Naive thymus-derived CD4-positive, alpha-beta T cell (primary cell): Measurements from ENCODE around the gene STX10. TPM values are rescaled to one million over a fixed set of nuclear protein-coding genes. Genes with fewer than 3 reads are reported as not detected.

Source experiments
- ATAC-seq: fragments of 150-1000 bp; cut with Tn5 transposase; 2 replicates; pipeline ENCODE4 v1.10.0; 2021; ENCODE audit warnings: mild to moderate bottlenecking, moderate library complexity
- CTCF ChIA-PET: fragments of 350-600 bp; sonication (Branson Sonifier 250); formaldehyde crosslinking; loops from one replicate; lab custom pipeline; 2021; ENCODE audit warnings: antibody characterized with exemption; lab: Charles Lee
- POLR2A ChIA-PET: fragments of 350-600 bp; sonication (Branson Sonifier 250); formaldehyde crosslinking; loops from one replicate; lab custom pipeline; 2021; ENCODE audit warnings: antibody characterized with exemption, inconsistent platforms; lab: Charles Lee
- DNase-seq, 9 donors: peaks; one replicate each; pipeline versions ENCODE4 v3.0.0 to v3.0.0-alpha.2; 2020 to 2022; ENCODE audit warnings: mixed read lengths in 1 of 9
- H3K27ac ChIP-seq: one replicate; pipeline ENCODE4 v1.7.0; 2013; ENCODE audit warnings: mild to moderate bottlenecking, low read depth, low read length, moderate library complexity
- H3K27me3 ChIP-seq, 2 donors: one replicate each; pipeline ENCODE4 v1.7.0; 2013; ENCODE audit warnings: low read length in 2 of 2, mild to moderate bottlenecking in 2 of 2, moderate library complexity in 2 of 2; ENCODE audit not compliant: control insufficient read depth in 2 of 2, insufficient read depth in 2 of 2
- H3K36me3 ChIP-seq, 3 experiments: 1 replicate in 2 of 3; 2 replicates in 1 of 3; pipeline ENCODE4 v1.7.0; 2013; ENCODE audit warnings: low read length in 3 of 3, mild to moderate bottlenecking in 3 of 3, moderate library complexity in 1 of 3; ENCODE audit not compliant: insufficient read depth in 3 of 3, control insufficient read depth in 2 of 3
- H3K4me1 ChIP-seq, 2 donors: one replicate each; pipeline ENCODE4 v1.7.0; 2013; ENCODE audit warnings: low read length in 2 of 2, mild to moderate bottlenecking in 2 of 2, moderate library complexity in 1 of 2; ENCODE audit not compliant: control insufficient read depth in 2 of 2, insufficient read depth in 2 of 2
- H3K4me3 ChIP-seq: 2 replicates; pipeline ENCODE4 v1.7.0; 2013; ENCODE audit warnings: mild to moderate bottlenecking, low read length
- H3K9me3 ChIP-seq, 3 experiments: 1 replicate in 2 of 3; 2 replicates in 1 of 3; pipeline ENCODE4 v1.7.0; 2013; ENCODE audit warnings: low read length in 3 of 3; ENCODE audit not compliant: control insufficient read depth in 2 of 3
- H3K27ac Mint-ChIP-seq, 9 donors: one replicate each; pipeline ENCODE4 v1.8.0; 2020 to 2022; ENCODE audit warnings: mixed read lengths in 9 of 9, mild to moderate bottlenecking in 8 of 9, moderate library complexity in 5 of 9, inconsistent platforms in 2 of 9
- H3K27me3 Mint-ChIP-seq, 5 donors: one replicate each; pipeline ENCODE4 v1.8.0; 2021 to 2022; ENCODE audit warnings: mixed read lengths in 5 of 5, mild to moderate bottlenecking in 1 of 5
- H3K36me3 Mint-ChIP-seq, 5 donors: one replicate each; pipeline ENCODE4 v1.8.0; 2020 to 2022; ENCODE audit warnings: mixed read lengths in 5 of 5, mild to moderate bottlenecking in 3 of 5, inconsistent platforms in 1 of 5
- H3K4me1 Mint-ChIP-seq, 7 donors: one replicate each; pipeline ENCODE4 v1.8.0; 2020 to 2022; ENCODE audit warnings: mixed read lengths in 7 of 7, mild to moderate bottlenecking in 3 of 7, inconsistent platforms in 1 of 7
- H3K4me3 Mint-ChIP-seq, 10 donors: one replicate each; pipeline ENCODE4 v1.8.0; 2020 to 2022; ENCODE audit warnings: mild to moderate bottlenecking in 10 of 10, mixed read lengths in 10 of 10, moderate library complexity in 6 of 10, inconsistent platforms in 2 of 10
- H3K9me3 Mint-ChIP-seq, 11 donors: one replicate each; pipeline ENCODE4 v1.8.0; 2020 to 2022; ENCODE audit warnings: mixed read lengths in 11 of 11, mild to moderate bottlenecking in 4 of 11, inconsistent platforms in 1 of 11, moderate library complexity in 1 of 11
- intact Hi-C, 2 donors: fragments of 100-400 bp; cut with micrococcal nuclease; formaldehyde crosslinking; loops; one replicate each; pipeline ENCODE4 v1.15.1; 2023
- polyA plus RNA-seq, 2 donors: library from polyadenylated mRNA; unstranded; fragments of 300-500 nt; fragmentation: Illumina TruSeq; gene quantifications; one replicate each; pipeline ENCODE4 v1.2.3, GENCODE V29; 2021
- total RNA-seq, 6 experiments: library from RNA in 5 of 6; stranded (reverse) in 5 of 6; gene quantifications; 1 replicate in 5 of 6; 2 replicates in 1 of 6; pipeline ENCODE4 v1.2.3 and lab custom pipeline; 2021 to 2026

STX10 gene
- total and polyA plus RNA-seq, 7 experiments from 2014 or later = 42.6 to 76.2 (median 63.7) TPM

GRCh38 chr19:13127811-13128575, 22.2 kb downstream of the STX10 start:
- no peak for DNase-seq
- ChIA-PET POLR2A (interaction anchor here (0.7 kb wide), 1 partner anchor 15 kb away, joined by 3 read pairs; no protein-coding TSS in a partner anchor), CTCF (interaction anchor here (0.6 to 0.8 kb wide), 3 partner anchors 11 to 362 kb away, joined by 3 read pairs; no protein-coding TSS in a partner anchor)
- Mint-ChIP-seq H3K9me3 (no peaks in the 10 kb centered on the region), H3K27ac (peak overlapping the region in 2 of 9 donors; percentile 13 to 31), H3K36me3 (no peaks in the 10 kb centered on the region), H3K4me1 (peaks cover 22 to 33% (median 27%) of the 10 kb centered on the region in 7 donors), H3K4me3 (no peak overlapping the region), H3K27me3 (no peaks in the 10 kb centered on the region)
- no peak for ATAC-seq
- Histone ChIP-seq H3K36me3 (peaks cover 0 to 9% (median 0%) of the 10 kb centered on the region in 3 experiments), H3K9me3 (no peaks in the 10 kb centered on the region), H3K27ac (no peak overlapping the region), H3K4me1 (peaks cover 0 to 9% of the 10 kb centered on the region in 2 donors), H3K4me3 (no peak overlapping the region), H3K27me3 (no peaks in the 10 kb centered on the region)
- intact Hi-C loops = no loop called here

- Mint-ChIP-seq H3K27me3 (no peaks in the 10 kb centered on the region), H3K9me3 (no peaks in the 10 kb centered on the region), H3K36me3 (peaks cover 0 to 2% (median 0%) of the 10 kb centered on the region in 5 donors), H3K27ac (no peak overlapping the region), H3K4me1 (peaks cover 20 to 35% (median 26%) of the 10 kb centered on the region in 7 donors), H3K4me3 (no peak overlapping the region)
- CTCF ChIA-PET = no interaction called here
- H3K27ac ChIP-seq = no peak overlapping the region
- DNase-seq = no peak
- H3K9me3 ChIP-seq = no peaks in the 10 kb centered on the region
- peaks cover 0 to 10% (median 0%) of the 10 kb centered on the region in 3 experiments for H3K36me3 ChIP-seq
- H3K27me3 ChIP-seq = no peaks in the 10 kb centered on the region
- intact Hi-C loops = no loop called here
- H3K4me3 ChIP-seq = no peak overlapping the region
- no peak for ATAC-seq
- H3K4me1 ChIP-seq = peaks cover 0 to under 1% of the 10 kb centered on the region in 2 donors
- POLR2A ChIA-PET = no interaction called here
Observed at GRCh38 chr19:13127051-13127450, 23.1 kb downstream of the STX10 start.

GRCh38 chr19:13122980-13123957, 26.9 kb downstream of the STX10 start:
- intact Hi-C loops = no loop called here

GRCh38 chr19:13122275-13122878, 27.8 kb downstream of the STX10 start:
- no peak for ATAC-seq
- CTCF ChIA-PET = no interaction called here

More at GRCh38 chr19:13122980-13123957, 26.9 kb downstream of the STX10 start:
- peaks cover 0 to 14% (median 0%) of the 10 kb centered on the region in 3 experiments for H3K36me3 ChIP-seq
- CTCF ChIA-PET = no interaction called here
- POLR2A ChIA-PET = interaction anchor here (0.6 to 0.7 kb wide), 2 partner anchors 13 to 131 kb away, joined by 3 to 4 read pairs; no protein-coding TSS in a partner anchor
- Mint-ChIP-seq H3K27me3 (no peaks in the 10 kb centered on the region), H3K27ac (peak overlapping the region in 2 of 9 donors; percentile 29 to 66), H3K36me3 (peaks cover 0 to 4% (median 0%) of the 10 kb centered on the region in 5 donors), H3K4me1 (peaks cover 18 to 50% (median 42%) of the 10 kb centered on the region in 7 donors), H3K4me3 (peak overlapping the region in 1 of 10 donors; percentile 66), H3K9me3 (no peaks in the 10 kb centered on the region)
- peaks cover 15% of the 10 kb centered on the region in 2 donors for H3K4me1 ChIP-seq
- no peaks in the 10 kb centered on the region for H3K9me3 ChIP-seq
- no peak overlapping the region for H3K4me3 ChIP-seq
- DNase-seq (no peak), ATAC-seq (no peak)
- no peaks in the 10 kb centered on the region for H3K27me3 ChIP-seq
- H3K27ac ChIP-seq = no peak overlapping the region

GRCh38 chr19:13121551-13122274, 28.5 kb downstream of the STX10 start:
- H3K9me3 ChIP-seq = no peaks in the 10 kb centered on the region
- intact Hi-C loops = no loop called here
- DNase-seq (no peak), ATAC-seq (no peak)
- Mint-ChIP-seq H3K4me3 (peak overlapping the region in 2 of 10 donors; percentile 39 to 70), H3K36me3 (peaks cover 0 to 4% (median 0%) of the 10 kb centered on the region in 5 donors), H3K27me3 (no peaks in the 10 kb centered on the region), H3K4me1 (peaks cover 17 to 55% (median 44%) of the 10 kb centered on the region in 7 donors), H3K27ac (peak overlapping the region in 2 of 9 donors; percentile 24 to 48), H3K9me3 (peaks cover 0 to under 1% (median 0%) of the 10 kb centered on the region in 11 donors)
- H3K4me1 ChIP-seq = peaks cover 15 to 22% of the 10 kb centered on the region in 2 donors
- peaks cover 0 to 11% (median 0%) of the 10 kb centered on the region in 3 experiments for H3K36me3 ChIP-seq
- ChIA-PET POLR2A (no interaction called here), CTCF (no interaction called here)
- H3K27ac ChIP-seq = no peak overlapping the region
- H3K4me3 ChIP-seq = no peak overlapping the region
- no peaks in the 10 kb centered on the region for H3K27me3 ChIP-seq

More at GRCh38 chr19:13122275-13122878, 27.8 kb downstream of the STX10 start:
- no peaks in the 10 kb centered on the region for H3K9me3 Mint-ChIP-seq
- intact Hi-C loops = no loop called here
- peak overlapping the region in 3 of 9 donors; percentile 17 to 48 (median 34) for H3K27ac Mint-ChIP-seq
- H3K4me3 Mint-ChIP-seq = peak overlapping the region in 2 of 10 donors; percentile 39 to 53
- Histone ChIP-seq H3K9me3 (no peaks in the 10 kb centered on the region), H3K27me3 (no peaks in the 10 kb centered on the region), H3K36me3 (peaks cover 0 to 13% (median 0%) of the 10 kb centered on the region in 3 experiments), H3K4me3 (no peak overlapping the region), H3K4me1 (peaks cover 15 to 21% of the 10 kb centered on the region in 2 donors), H3K27ac (no peak overlapping the region)
- H3K36me3 Mint-ChIP-seq = peaks cover 0 to 4% (median 0%) of the 10 kb centered on the region in 5 donors
- no peaks in the 10 kb centered on the region for H3K27me3 Mint-ChIP-seq
- DNase-seq = no peak
- H3K4me1 Mint-ChIP-seq = peaks cover 16 to 50% (median 38%) of the 10 kb centered on the region in 7 donors
- POLR2A ChIA-PET = interaction anchor here (0.7 kb wide), 1 partner anchor 14 kb away, joined by 3 read pairs; no protein-coding TSS in a partner anchor
